GM21381 (cell line): Measurements from ENCODE around the gene KCNJ8.

Experiments
- ATAC-seq: cut with Tn5 transposase; IDR thresholded peaks from one replicate; pipeline ENCODE4 v1.9.1; 2021; ENCODE audit warnings: mild to moderate bottlenecking, moderate library complexity; ENCODE audit not compliant: unreplicated experiment

KCNJ8 gene

DNA sequence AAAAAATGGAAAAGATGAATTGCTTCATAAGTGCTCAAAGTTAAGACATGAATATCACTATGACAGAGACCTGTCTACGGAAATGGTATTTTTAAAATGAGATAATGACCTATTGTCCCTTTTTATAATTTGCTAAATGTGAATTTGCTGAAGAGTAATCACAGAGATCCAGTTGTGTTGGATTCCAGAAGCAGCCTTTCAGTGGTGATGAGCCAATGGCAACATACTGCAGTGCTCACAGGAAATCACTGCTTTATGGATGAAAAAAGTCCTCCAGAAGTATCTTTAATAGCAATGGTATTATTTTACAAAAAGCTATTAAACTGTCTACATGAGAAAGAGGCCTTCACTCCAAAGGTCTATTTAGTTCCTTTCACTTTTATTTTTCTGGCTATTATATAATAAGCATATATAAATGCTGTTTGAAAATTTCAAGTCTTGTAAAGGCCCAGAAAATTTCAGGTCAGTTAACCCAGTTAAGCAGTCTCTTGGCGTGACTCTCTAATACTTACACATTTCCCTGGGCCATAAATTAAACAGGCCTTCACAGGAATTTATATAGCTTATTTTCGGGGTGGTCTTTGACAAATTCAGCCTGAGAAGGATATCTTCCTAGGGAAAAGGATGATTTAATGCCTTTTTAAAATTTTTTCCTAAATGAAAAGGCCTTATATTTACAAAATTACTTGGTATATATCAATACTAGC lies 55.4 kb downstream of the KCNJ8 start:
- no peak for ATAC-seq

DNA sequence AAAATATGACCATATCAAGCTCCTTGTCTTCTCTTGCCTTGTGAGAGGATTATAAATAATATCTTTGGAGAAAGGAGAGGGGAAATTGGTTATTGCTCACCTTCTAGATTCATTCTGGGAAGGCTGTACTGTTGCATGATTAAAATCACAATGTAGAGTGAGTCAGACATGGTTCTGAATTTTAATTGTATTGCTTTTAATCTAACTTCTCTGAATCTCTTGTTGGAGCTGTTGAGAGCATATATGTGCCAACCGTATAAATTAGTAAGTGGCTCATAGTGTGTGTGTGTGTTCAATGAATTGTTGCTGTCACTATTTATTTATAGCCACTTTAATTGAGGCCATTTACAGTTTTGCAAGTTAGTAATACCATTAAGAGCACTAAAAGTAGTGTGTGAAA lies 56.1 kb downstream of the KCNJ8 start:
- no peak for ATAC-seq

DNA sequence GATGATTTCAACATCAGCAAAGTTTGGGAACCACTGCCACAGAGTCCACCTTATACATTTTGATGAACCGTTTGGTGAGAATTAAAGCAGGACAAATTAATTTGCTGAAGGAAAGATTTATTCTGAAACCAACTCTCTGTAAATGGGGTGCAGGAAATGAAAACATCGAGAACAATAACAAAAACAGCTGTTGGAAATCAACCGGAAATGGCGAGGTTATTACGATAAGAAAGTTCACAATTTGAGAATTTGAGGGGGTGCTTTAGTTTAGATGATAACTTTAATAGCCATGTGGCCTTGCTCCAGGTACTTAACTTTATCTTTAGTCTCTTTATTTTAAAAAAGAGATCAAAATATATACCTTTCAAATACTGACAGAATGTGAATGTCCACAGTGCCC lies 56.7 kb downstream of the KCNJ8 start:
- ATAC-seq: no peak

DNA sequence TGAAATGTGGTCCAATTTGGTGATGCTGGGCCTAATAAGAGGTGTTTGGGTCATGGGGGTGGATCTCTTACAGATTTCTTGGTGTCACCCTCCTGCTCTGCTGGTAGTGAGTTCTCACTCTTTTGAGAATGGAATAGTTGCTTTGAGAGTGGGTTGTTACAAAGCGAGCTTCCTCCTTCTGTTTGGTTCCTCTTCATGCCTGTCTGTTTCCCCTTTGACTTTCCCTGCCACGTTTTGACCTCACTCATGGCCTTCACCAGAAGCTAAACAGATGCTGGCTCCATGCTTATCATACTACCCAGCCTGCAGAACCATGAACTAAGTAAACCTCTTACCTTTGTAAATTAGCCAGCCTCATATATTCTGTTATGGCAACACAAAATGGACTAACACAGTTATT lies 59.1 kb downstream of the KCNJ8 start:
- ATAC-seq: no peak
